Esophagus squamous epithelium (tissue), 5 donors: ENCODE results near the gene TRPC6. TPM values are rescaled to one million over a fixed set of nuclear protein-coding genes. Genes with fewer than 3 reads are reported as not detected.

Experiments
- DNase-seq: peaks from one replicate; lab custom pipeline; 2025; lab: John Stamatoyannopoulos, UW
- H3K27ac ChIP-seq, 4 donors: fragments of 200-600 bp; sonication (generic); one replicate each; pipeline ENCODE4 v1.5.1; 2016 to 2019; ENCODE audit warnings: mild to moderate bottlenecking in 1 of 4
- H3K27me3 ChIP-seq, 4 donors: fragments of 200-600 bp; sonication (generic); 1 replicate in 3 of 4; 2 replicates in 1 of 4; pipeline versions ENCODE4 v1.5.1 to v1.6.0; 2017 to 2021; ENCODE audit warnings: antibody characterized with exemption in 1 of 4
- H3K36me3 ChIP-seq, 3 donors: fragments of 200-600 bp; sonication (generic); one replicate each; pipeline ENCODE4 v1.5.1; 2016 to 2019
- H3K4me1 ChIP-seq, 3 donors: fragments of 200-600 bp; sonication (generic); one replicate each; pipeline ENCODE4 v1.5.1; 2017 to 2019
- H3K4me3 ChIP-seq, 4 donors: fragments of 200-600 bp; sonication (generic); 1 replicate in 3 of 4; 2 replicates in 1 of 4; pipeline ENCODE4 v1.5.1; 2016 to 2019; ENCODE audit warnings: mild to moderate bottlenecking in 2 of 4, moderate library complexity in 1 of 4
- H3K9me3 ChIP-seq, 3 donors: fragments of 200-600 bp; sonication (generic); one replicate each; pipeline ENCODE4 v1.5.1; 2016 to 2019
- CTCF ChIP-seq, 6 experiments: fragments of 450-650 bp in 4 of 6; fragments of 200-600 bp in 2 of 6; sonication (generic) in 2 of 6; IDR thresholded peaks; one replicate each; pipeline ENCODE4 v1.5.1; 2016 to 2019; ENCODE audit warnings: antibody characterized with exemption in 6 of 6, mild to moderate bottlenecking in 4 of 6, moderate library complexity in 4 of 6
- POLR2A ChIP-seq, 4 donors: fragments of 450-650 bp; IDR thresholded peaks; one replicate each; pipeline ENCODE4 v1.6.1; 2017; ENCODE audit warnings: antibody characterized with exemption in 4 of 4, mild to moderate bottlenecking in 4 of 4, moderate library complexity in 3 of 4
- WGBS, 2 donors: methylation state at CpG; one replicate each; pipeline ENCODE4 v1.1.5; 2018; 5-methylcytosine and 5-hydroxymethylcytosine counted together
- intact Hi-C: fragments of 100-400 bp; cut with DNase I; formaldehyde crosslinking; loops from one replicate; pipeline ENCODE4 v1.15.0; 2022
- small RNA-seq, 4 donors: library from RNA; depleted of rRNA; stranded (forward); fragments of <200 nt; gene quantifications; one replicate each; pipeline ENCODE3, GENCODE V24; 2016
- total RNA-seq, 4 donors: library from RNA; depleted of rRNA; stranded (reverse); fragments of >200 nt; gene quantifications; one replicate each; pipeline ENCODE4 v1.1.0, GENCODE V29; 2016
- donor health status: DM: yes; HTN: yes; CAD: no.

The TRPC6 gene
- total RNA-seq, 4 donors from 2014 or later: 1.2 to 15.4 (median 1.6) TPM

GRCh38 chr11:101429703-101430540 lies 153.9 kb downstream of the TRPC6 start:
- H3K4me1 ChIP-seq: no peaks in the 10 kb centered on the region
- DNase-seq: no peak
- H3K9me3 ChIP-seq: no peaks in the 10 kb centered on the region
- TF ChIP-seq POLR2A (IDR thresholded peaks at IDR 0.05): no peak
- no peak for TF ChIP-seq CTCF (IDR thresholded peaks at IDR 0.05)
- no peaks in the 10 kb centered on the region for H3K36me3 ChIP-seq
- H3K27me3 ChIP-seq: no peaks in the 10 kb centered on the region
- 48 to 50% methylated on average over 2 of the region's 2 CpGs for WGBS, 2 donors
- no peak overlapping the region for H3K27ac ChIP-seq
- intact Hi-C loops: no loop called here
- H3K4me3 ChIP-seq: no peak overlapping the region

- no peaks in the 10 kb centered on the region for H3K9me3 ChIP-seq
- intact Hi-C loops: no loop called here
- 88% methylated on average over 1 of the region's 1 CpG; no CpG with 5 or more reads in 1 of the 2 donors for WGBS, 2 donors
- H3K27ac ChIP-seq: no peak overlapping the region
- DNase-seq: no peak
- no peak overlapping the region for H3K4me3 ChIP-seq
- TF ChIP-seq POLR2A (IDR thresholded peaks at IDR 0.05): no peak
- peak in 2 of 6 experiments; percentile 20 to 31 for TF ChIP-seq CTCF (IDR thresholded peaks at IDR 0.05)
- no peaks in the 10 kb centered on the region for H3K27me3 ChIP-seq
- H3K36me3 ChIP-seq: no peaks in the 10 kb centered on the region
- H3K4me1 ChIP-seq: no peaks in the 10 kb centered on the region
Measured at GRCh38 chr11:101428918-101429317, 154.9 kb downstream of the TRPC6 start.

GRCh38 chr11:101407324-101407723 lies 176.5 kb downstream of the TRPC6 start:
- no peaks in the 10 kb centered on the region for H3K4me1 ChIP-seq
- 70% methylated on average over 2 of the region's 2 CpGs for WGBS, 2 donors
- no peaks in the 10 kb centered on the region for H3K36me3 ChIP-seq
- intact Hi-C loops: no loop called here
- no peaks in the 10 kb centered on the region for H3K27me3 ChIP-seq
- TF ChIP-seq CTCF (IDR thresholded peaks at IDR 0.05): no peak
- no peak for TF ChIP-seq POLR2A (IDR thresholded peaks at IDR 0.05)
- peak overlapping the region in 1 of 4 donors; percentile 35 for H3K27ac ChIP-seq
- no peaks in the 10 kb centered on the region for H3K9me3 ChIP-seq
- DNase-seq: no peak
- H3K4me3 ChIP-seq: peak overlapping the region in 1 of 4 donors; percentile 12

Small RNAs within 50 kb of the gene (small RNA-seq; reads per million reads assigned to genes)
- gene MIR3920: 0 reads per million in 4 donors
